SIG-M5 treated with dmso at 0.1 percent for 504 hours (cell line): ENCODE results near the gene RPSA.
"Not testable (repeated sequence)": the region's sequence is repeated elsewhere in the genome, so short reads cannot be mapped to it uniquely, and the experiment has no call there.

Experiments
- DNase-seq: peaks from one replicate; lab custom pipeline; 2025; ENCODE audit not compliant: unreplicated experiment; lab: John Stamatoyannopoulos, UW

RPSA gene

DNA sequence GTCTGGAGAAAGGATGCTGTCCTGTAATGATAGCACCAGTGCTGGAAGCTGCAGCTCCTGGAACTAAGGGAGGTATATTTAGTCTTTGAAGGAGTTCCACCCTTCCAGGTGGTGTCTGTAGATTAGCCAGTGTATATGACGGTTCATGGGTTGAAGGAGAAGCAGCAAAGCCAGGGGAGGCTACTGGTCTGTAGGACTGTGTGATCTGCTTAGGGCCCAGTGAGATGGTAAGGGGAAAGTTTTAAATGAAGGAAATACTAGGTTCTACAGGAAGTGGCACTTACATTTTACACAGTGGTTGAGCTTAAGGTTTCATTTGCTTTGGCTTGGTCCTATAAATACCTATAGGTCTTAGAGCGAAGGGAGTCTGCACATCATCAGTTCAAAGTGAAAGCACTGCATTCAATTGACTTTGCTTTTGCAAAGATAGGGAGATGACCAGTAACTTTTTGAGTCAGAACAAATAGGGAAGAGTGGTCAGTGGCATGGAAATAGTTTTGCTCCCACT lies 17.7 kb upstream of the RPSA start:
- DNase-seq = no peak

DNA sequence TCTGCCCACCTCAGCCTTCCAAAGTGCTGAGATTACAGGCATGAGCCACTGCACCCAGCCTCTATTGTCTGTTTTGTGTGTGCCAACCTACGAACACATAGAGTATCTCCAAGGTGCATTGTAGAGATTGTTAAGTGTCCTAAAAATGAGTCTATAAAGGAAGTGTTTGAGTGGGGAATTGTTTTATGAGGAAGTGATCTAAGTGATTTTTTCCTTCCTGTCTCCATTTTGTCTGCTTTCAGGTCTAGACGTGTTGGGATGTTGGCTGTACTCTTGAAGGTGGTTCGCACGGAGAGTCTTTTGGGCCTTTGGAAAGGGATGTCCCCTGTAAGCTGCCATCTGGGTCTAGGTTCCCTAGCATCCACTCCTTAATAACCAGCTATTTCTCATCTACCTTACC lies 16.3 kb upstream of the RPSA start:
- no peak for DNase-seq

DNA sequence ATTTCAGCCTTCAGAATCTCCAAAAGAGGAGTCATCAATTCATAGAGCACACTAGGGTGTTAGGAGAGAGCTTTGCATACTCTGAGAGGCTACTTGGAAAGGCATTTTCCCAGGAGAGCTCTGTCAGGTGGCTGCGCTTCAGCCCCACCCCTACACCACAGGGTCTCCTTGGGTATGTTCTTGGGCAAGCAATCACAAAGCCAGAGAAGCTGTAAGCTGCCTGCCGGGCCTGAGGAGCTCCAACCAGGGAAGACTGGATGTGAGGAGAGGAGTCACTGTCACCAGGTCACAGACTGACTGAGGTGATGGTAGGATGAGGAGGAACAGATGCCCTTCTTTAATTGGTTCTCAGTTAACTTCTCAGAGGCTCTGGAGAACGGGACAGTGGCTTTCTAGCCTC lies 9.8 kb upstream of the RPSA start:
- DNase-seq = no peak

DNA sequence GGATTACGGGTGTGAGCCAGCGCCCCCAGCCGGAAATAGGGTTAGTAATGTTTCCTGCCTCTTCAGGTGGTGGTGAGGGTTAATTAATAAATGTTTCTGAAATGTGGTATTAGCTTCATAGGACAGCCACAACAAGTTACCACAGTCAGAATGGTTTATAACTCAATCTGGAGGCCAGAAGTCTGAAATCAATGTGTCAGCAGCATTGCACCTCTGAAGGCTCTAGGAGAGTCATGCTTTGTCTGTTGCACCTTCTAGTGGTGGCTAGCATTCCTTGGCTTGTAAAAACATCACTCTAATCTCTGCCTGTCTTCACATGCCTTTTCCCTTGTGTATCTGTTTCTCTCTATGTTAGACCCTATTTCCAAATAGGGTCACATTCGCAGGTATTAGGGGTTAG lies 7.8 kb upstream of the RPSA start:
- DNase-seq = no peak

DNA sequence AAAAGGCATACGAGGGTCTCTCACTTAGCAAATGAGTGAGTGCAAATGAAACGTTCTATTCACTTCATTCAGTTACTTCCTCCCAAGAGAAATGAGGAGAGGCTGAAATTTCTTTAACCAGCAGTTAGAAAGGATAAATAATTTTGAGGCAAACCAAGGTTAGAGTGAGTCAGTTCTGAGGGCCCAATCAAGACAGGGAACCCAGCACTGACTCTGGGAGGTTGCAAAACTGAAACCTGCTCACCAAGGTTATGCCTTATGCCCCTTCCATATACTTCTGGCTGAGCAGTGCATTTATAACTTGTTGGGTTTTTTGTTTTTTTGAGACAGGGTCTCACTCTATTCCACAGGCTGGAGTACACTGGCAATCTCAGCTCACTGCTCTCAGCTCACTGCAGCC lies 4.5 kb upstream of the RPSA start:
- peak; percentile 44 for DNase-seq

DNA sequence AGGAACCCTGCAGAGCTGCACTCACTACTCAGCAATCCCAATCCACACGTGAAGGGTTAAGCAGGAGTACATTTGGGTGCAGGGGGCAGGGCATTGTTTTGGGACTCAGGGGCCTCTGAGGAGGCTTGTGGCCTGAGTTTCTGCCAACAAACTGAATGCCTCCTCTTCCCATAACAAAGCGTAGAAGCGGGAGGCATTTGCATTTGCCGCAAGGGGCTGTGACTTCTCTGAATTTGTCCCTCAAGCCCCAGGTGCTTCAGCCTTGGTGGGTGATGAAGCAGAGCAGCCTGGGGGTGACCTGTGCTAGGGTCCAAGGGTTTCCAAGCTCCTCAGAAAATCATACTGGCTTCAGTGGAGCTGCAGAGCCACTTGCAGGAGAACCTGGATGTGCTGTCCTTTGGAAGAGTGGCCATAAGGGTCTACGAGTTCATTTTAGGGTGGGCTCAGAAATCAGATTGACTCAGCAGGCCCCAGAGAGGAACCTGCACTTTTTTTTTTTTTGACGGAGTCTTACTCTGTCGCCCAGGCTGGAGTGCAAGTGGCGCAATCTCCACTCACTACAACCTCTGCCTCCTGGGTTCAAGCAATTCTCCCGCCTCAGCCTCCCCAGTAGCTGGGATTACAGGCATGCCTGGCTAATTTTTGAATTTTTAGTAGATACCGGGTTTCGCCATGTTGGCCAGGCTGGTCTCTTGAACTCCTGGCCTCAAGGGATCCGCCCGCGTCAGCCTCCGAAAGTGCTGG lies 1.4 kb upstream of the RPSA start:
- DNase-seq = no peak

DNA sequence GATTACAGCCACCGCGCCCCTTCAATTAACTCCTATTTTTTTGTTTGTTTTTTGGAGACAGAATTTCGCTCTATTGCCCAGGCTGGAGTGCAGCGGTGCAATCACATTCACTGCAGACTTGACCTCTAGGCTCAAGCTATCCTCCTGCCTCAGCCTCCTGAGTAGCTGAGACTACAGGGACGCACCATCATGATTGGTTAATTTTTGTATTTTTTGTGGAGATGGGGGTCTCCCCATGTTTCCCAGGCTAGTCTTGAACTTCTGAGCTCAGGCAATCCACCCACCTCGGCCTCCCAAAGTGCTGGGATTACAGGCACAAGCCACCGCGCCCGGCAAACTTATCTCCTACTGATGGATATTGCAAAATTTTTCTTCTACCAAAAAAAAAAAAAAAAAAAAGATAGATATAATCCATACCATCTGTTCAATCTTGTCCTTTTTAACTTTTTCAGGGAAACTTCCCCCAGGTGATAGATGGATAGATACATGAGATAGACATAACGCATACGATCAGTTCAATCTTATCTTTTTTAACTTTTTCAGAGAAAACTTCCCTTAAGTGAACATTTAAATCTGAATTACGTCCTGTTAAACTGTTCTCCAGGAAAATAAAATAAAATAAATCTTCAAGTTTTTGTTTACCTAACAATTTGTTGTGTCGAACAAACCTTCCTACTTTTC lies 693 bp upstream of the RPSA start:
- no peak for DNase-seq

DNA sequence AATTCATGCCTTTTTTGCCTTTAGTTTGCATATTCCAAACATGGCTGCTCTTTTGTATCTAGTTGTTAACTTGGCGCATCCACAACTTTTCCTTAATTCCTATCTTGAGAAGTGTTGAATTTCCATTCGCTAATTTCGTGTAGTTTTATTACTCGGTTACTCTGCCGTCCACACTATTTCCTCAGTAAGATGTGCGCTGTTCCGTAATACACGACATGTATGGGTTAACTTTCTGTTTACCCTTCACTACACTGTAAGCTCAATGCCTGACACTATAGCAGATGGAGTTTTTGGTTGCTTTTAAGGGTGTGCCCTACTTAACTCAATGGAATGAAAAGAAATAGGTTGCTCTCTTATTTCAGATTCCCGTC lies 724 bp downstream of the RPSA start:
- peak; percentile 35 for DNase-seq

DNA sequence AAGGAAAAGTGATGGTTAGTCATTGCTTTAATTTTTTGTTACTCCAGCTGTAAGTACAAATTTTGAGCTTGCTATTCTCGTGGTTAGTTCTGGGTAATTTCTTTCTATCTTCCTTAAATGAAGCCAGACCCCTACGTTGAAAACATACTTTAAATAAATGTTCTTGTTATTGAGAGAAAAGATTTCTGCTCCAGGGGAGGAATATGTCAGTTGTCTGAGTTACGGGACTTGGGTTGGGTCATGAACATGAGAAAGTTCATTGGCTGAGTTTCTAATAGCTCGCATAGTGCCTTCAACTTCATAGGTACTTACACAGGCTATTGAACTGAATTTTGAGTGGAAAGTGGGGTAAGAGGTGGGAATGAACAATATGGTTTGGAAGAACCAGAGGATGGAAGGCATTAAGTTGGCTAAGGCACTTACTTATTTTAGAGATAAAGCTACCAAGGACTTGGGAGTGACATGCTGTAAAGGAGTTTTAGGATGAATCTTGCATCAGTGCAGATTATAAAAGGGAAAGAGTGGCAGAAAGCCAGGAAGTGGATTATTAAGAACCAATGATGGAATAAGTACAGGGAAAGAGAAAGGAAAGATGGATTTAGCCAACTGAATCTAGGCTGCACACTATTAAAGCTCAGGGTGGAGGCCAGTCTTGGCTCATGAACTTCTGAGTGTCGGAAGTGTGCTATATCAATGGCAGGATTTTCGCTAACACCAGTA lies 1.4 kb downstream of the RPSA start:
- no peak for DNase-seq

DNA sequence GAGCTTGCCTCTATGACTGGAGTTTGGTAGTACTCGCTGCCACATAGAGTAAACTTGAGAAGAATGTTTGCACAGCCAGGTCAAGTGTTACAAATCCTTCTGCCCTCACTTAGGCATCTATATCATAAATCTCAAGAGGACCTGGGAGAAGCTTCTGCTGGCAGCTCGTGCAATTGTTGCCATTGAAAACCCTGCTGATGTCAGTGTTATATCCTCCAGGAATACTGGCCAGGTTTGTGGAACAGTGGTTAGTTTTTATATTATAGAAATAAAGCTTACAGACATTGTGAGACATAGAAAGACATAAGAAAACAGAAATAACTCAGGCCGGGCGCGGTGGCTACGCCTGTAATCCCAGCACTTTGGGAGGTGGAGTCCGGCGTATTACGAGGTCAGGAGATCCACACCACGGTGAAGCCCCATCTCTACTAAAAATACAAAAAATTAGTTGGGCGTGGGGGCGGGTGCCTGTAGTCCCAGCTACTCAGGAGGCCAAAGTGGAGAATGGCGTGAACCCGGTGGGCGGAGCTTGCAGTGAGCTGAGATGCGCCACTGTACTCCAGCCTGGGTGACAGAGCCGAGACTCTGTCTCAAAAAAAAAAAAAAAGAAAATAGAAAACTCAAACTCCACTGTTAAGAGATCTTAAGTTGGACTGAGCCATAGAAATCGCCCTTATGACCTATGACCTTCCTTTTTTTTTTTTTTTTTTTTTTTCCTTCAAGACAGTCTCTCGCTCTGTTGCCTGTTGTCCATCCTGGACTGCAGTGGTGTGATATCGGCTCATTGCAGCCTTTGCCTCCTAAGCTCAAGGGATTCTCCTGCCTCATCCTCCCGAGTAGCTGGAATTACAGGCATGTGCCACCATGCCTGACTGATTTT lies 2.2 kb downstream of the RPSA start:
- no peak for DNase-seq

DNA sequence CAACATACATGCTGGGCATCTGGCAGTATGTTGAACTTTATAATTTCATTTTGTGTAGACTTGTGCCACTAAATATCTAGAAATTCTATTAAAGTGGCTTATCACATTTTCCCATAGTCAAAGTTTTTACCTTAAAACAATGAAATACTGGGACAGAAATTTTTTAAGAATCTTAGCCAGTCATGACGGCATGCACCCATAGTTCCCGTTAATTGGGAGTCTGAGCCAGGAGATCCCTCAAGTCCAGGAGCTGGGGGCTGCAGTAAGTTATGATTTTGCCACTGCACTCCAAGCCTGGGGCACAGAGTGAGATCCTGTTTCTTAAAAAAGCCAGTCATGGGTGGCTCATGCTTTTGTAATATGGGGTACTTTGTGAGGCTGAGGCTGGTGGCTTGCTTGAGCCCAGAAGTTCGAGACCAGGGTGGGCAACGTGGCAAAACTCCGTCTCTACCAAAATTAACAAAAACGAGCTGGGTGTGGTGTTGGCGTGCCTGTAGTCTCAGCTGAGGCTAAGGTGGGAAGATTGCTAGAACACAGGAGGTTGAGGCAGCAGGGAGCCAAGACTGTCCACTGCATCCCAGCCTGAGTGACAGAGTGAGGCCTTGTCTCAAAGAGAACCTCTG lies 3.1 kb downstream of the RPSA start:
- DNase-seq = no peak

DNA sequence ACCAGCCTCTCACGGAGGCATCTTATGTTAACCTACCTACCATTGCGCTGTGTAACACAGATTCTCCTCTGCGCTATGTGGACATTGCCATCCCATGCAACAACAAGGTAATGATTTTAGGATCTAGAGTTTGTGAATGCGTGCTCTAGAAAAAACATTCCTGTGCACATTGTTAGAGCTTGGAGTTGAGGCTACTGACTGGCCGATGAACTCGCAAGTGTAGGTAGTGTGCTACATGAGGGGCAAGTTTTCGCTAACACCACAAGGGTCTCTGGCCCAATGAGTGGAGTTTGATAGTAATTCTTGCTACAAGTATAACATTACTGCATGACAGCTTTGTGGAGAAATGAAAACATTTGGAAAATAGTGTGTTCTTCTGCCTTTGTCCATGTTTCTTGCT lies 4.4 kb downstream of the RPSA start:
- no peak for DNase-seq

DNA sequence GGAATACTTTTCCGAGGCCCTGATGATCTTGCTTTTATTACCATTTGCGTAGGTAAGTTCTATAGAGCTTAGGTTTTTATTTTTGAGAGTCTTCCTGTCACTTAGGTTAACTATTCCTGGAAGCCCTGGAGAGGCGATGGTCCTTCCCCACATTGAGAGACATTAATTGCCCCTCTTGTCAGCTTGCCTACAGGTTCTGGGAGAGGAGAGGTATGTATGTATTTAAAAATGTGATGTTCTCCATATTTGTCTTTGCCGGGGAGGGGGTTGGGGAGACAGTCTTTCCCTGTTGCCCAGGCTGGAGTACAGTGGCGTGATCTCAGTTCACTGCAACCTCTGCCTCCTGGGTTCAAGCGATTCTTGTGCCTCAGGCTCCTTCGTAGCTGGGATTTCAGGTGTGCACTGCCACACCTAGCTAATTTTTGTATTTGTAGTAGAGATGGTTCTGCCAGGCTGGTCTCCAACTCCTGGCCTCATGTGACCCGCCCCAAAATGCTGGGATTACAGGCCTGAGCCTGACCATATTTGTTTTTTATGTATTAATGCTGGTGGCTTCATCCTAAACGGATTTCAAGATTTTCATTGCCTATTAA lies 6.2 kb downstream of the RPSA start:
- no peak for DNase-seq

DNA sequence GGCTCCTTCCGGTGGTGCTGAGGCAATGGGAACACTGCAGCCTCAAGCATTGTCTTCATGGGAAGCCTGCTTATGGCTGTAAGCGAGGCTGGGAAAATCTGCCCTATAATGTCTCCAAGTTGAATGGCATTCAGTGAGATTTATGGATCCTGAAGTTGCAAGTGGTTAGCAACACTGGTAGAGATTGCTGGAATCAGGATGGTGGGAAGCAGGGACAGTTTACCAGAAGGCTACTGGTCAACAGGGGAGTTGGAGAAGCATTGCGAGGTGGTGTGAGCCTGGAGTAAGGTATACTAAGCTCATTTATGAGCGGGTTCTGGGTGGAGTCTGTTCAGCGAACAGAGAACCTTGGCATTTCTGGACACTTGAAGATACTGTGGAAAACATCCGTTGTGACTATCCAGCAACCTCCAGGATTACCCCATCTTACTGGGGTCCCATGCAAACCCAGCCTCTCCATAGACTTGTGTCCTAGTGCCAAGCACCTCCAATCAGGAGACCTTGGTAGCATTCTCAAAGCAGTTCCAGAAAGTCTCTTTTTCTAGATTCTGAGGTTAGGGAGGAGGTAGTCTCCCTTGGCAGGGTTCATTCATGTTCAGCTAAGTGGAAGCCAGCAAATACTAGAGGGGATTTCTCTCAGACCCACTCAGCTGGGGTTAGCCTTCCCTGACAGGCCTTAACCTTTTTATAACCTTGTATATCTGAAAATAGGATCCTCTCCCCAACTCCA lies 7.3 kb downstream of the RPSA start:
- no peak for DNase-seq

DNA sequence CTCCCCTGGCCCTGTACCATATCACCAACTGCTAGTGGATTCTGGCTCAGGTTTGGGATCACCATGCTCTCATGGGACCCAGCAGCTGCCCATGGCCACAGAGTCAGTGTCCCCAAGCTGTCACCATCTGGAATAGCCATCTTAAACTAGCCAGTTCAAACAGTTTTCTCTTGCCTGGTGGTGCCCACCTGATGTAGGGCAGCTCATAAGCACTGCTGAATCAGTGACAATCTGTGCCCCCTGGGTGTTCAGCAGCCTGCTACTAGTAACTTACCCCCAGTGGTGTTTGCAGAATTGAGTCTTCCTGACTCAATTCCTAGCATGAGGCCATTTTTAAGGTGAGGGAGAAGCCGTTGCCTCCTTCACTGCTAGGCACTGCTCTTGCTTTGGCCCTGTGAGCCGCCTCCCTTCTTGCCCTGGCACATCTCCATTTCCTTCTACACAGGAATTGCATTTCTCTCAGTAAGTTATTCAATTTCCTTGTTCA lies 7.9 kb downstream of the RPSA start:
- DNase-seq = peak; percentile 31

DNA sequence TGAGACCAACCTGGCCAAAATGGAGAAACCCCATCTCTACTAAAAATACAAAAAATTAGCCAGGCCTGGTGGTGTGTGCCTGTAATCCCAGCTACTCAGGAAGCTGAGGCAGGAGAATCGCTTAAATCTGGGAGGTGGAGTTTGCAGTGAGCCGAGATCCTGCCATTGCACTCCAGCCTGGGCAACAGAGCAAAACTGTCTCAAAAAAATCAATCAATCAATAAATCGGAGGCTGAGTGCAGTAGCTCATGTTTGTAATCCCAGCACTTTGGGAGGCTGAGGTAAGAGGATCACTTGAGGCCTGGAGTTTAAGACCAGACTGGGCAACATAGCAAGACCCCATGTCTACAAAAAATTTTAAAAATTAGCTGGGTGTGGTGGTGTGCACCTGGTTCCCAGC lies 8.8 kb downstream of the RPSA start:
- DNase-seq = not testable (repeated sequence)

DNA sequence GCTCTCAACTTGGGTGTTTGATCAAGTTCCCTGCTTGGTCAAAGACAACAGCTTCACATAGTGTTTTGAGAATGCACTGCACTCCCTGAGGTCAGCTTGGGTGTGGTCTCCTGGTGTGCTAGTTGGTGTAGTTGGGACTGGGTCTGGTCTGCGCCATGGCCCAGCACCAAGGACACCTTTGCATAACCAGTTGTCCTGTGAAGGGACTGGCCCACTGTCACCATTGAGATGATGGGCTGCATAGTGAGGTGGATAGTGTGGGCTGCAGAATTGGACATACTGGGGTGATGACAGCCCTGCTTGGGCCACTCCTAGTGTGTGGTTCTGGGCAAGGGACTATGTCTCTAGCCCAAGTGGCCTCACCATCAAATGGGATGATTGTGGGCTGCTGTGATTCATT lies 9.5 kb downstream of the RPSA start:
- DNase-seq = no peak

DNA sequence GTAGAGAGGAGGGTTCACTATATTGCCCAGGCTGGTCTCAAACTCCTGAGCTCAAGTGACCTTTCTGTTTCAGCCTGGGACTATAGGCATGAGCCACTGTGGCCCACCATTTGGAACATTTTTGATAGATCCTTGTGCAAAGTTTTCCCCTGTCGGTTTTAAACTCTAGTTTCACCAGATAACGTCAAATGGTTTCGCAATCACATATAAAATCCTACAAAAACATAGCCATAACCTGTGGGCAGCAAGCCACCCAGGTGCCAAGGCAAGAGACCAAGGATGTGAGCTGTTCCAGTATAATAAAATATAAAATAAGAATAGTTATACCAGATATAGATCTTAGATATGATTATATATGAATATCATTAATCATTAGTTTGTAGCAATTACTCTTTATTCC lies 10.5 kb downstream of the RPSA start:
- DNase-seq = not testable (repeated sequence)

DNA sequence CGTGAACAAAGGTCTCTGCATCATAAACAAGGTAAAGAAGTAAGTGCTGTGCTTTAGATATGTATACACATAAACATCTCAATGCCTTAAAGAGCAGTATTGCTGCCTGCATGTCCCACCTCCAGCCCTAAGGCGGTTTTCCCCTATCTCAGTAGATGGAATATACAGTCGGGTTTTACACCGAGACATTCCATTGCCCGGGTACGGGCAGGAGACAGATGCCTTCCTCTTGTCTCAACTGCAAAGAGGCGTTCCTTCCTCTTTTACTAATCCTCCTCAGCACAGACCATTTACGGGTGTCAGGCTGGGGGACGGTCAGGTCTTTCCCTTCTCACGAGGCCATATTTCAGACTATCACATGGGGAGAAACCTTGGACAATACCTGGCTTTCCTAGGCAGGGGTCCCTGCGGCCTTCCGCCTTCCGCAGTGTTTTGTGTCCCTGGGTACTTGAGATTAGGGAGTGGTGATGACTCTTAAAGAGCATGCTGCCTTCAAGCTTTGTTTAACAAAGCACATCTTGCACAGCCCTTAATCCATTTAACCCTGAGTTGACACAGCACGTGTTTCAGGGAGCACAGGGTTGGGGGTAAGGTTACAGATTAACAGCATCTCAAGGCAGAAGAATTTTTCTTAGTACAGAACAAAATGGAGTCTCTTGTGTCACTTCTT lies 12.2 kb downstream of the RPSA start:
- not testable (repeated sequence) for DNase-seq
